A549 (cell line): ENCODE results near the gene PCDH15. TPM values are rescaled to one million over a fixed set of nuclear protein-coding genes. Genes with fewer than 3 reads are reported as not detected.

Source experiments
- ATAC-seq, 2 experiments: fragments of 200-7000 bp in 1 of 2; fragments of >200 bp in 1 of 2; cut with Nextera tagmentation in 1 of 2; cut with Tn5 transposase in 1 of 2; 3 replicates each; pipeline versions ENCODE4 v1.8.0 to v1.9.1; 2018 to 2020; ENCODE audit warnings: mild to moderate bottlenecking in 1 of 2, moderate library complexity in 1 of 2
- CTCF ChIA-PET: fragments of 300-600 bp; sonication (Branson Sonifier 250); formaldehyde crosslinking; extraction: SDS; loops from one replicate; lab custom pipeline; 2021; ENCODE audit warnings: antibody characterized with exemption, inconsistent platforms; lab: Yijun Ruan, JAX
- POLR2A ChIA-PET: fragments of 350-600 bp; formaldehyde crosslinking; extraction: SDS; loops from one replicate; lab custom pipeline; 2021; ENCODE audit warnings: antibody characterized with exemption, inconsistent platforms; lab: Yijun Ruan, JAX
- DNase-seq, 2 experiments: peaks; one replicate each; pipeline versions ENCODE4 v3.0.0 to v3.0.0-alpha.2; 2011 to 2016; ENCODE audit warnings: low read depth in 1 of 2, low spot score in 1 of 2
- FAIRE-seq: peaks from 2 replicates; lab custom pipeline; 2011; peaks lifted over from hg19 to GRCh38; lab: Jason Lieb, UNC
- H3K27ac ChIP-seq, 2 experiments: fragments of >200 bp; sonication (Bioruptor Twin); formaldehyde crosslinking; 3 replicates each; pipeline ENCODE4 v1.5.1; 2016 to 2017
- H3K4me1 ChIP-seq: fragments of >200 bp; sonication (Bioruptor Twin); formaldehyde crosslinking; 3 replicates; pipeline ENCODE4 v1.6.1; 2016
- H3K4me2 ChIP-seq: fragments of >200 bp; sonication (Bioruptor Twin); formaldehyde crosslinking; 3 replicates; pipeline ENCODE4 v1.6.1; 2016
- H3K4me3 ChIP-seq: fragments of >200 bp; sonication (Bioruptor Twin); formaldehyde crosslinking; 3 replicates; pipeline ENCODE4 v1.5.1; 2016
- H3K9me3 ChIP-seq: fragments of >200 bp; sonication (Bioruptor Twin); formaldehyde crosslinking; 3 replicates; pipeline ENCODE4 v1.6.1; 2016
- CBX8 ChIP-seq: fragments of 200-600 bp; sonication (generic); IDR thresholded peaks from 2 replicates; pipeline ENCODE4 v1.6.1; 2016
- CHD4 ChIP-seq: fragments of 200-600 bp; sonication (generic); IDR thresholded peaks from 2 replicates; pipeline ENCODE4 v1.6.1; 2016; ENCODE audit warnings: antibody characterized with exemption, mild to moderate bottlenecking, borderline replicate concordance
- EHF ChIP-seq: fragments of 250-450 bp; sonication (Bioruptor Pico); IDR thresholded peaks from 2 replicates; pipeline ENCODE4 v1.5.0; 2020; ENCODE audit warnings: mild to moderate bottlenecking
- ESRRA ChIP-seq: fragments of 150-350 bp; IDR thresholded peaks from 2 replicates; pipeline ENCODE4 v1.6.1; 2014; ENCODE audit warnings: mild to moderate bottlenecking, low read length, borderline replicate concordance
- FOXS1 ChIP-seq: fragments of 250-450 bp; sonication (Bioruptor Pico); IDR thresholded peaks from 2 replicates; pipeline ENCODE4 v1.5.0; 2020; ENCODE audit warnings: mild to moderate bottlenecking, moderate library complexity
- GATA3 ChIP-seq: IDR thresholded peaks from 2 replicates; pipeline ENCODE4 v1.6.1; 2012; ENCODE audit warnings: borderline replicate concordance
- HDAC2 ChIP-seq: fragments of 200-600 bp; sonication (generic); IDR thresholded peaks from 2 replicates; pipeline ENCODE4 v1.6.1; 2016
- HOXB13 ChIP-seq: fragments of 250-450 bp; sonication (Bioruptor Pico); IDR thresholded peaks from 2 replicates; pipeline ENCODE4 v1.5.0; 2020; ENCODE audit warnings: low read depth, mild to moderate bottlenecking, moderate library complexity
- HOXB5 ChIP-seq: fragments of 250-450 bp; sonication (Bioruptor Pico); IDR thresholded peaks from 2 replicates; pipeline ENCODE4 v1.5.0; 2020; ENCODE audit warnings: mild to moderate bottlenecking, moderate library complexity
- JUNB ChIP-seq: fragments of >200 bp; sonication (Bioruptor Twin); formaldehyde crosslinking; IDR thresholded peaks from 2 replicates; pipeline ENCODE4 v1.6.1; 2016
- MAFK ChIP-seq: fragments of 450-650 bp; IDR thresholded peaks from 2 replicates; pipeline ENCODE4 v1.6.1; 2014; ENCODE audit not compliant: partially characterized antibody
- PHF8 ChIP-seq: fragments of 200-600 bp; sonication (generic); IDR thresholded peaks from 2 replicates; pipeline ENCODE4 v1.6.1; 2016; ENCODE audit warnings: low read depth, mild to moderate bottlenecking, antibody characterized with exemption, moderate library complexity, borderline replicate concordance
- RAD21 ChIP-seq, 2 experiments: fragments of >200 bp in 1 of 2; sonication (Bioruptor Twin) in 1 of 2; formaldehyde crosslinking in 1 of 2; IDR thresholded peaks in 1 of 2; conservative IDR thresholded peaks in 1 of 2; 2 replicates in 1 of 2; 3 replicates in 1 of 2; pipeline ENCODE4 v1.6.1; 2012 to 2018; ENCODE audit warnings: inconsistent platforms in 1 of 2
- RFX5 ChIP-seq: fragments of 450-650 bp; IDR thresholded peaks from 2 replicates; pipeline ENCODE4 v1.7.1; 2014; ENCODE audit warnings: antibody characterized with exemption, mild to moderate bottlenecking, moderate library complexity
- TFCP2L1 ChIP-seq: fragments of 250-450 bp; sonication (Bioruptor Pico); IDR thresholded peaks from 2 replicates; pipeline ENCODE4 v1.5.0; 2021; ENCODE audit warnings: mild to moderate bottlenecking
- TP53 ChIP-seq: fragments of 250-450 bp; sonication (Bioruptor Pico); IDR thresholded peaks from 2 replicates; pipeline ENCODE4 v1.5.0; 2021; ENCODE audit warnings: mild to moderate bottlenecking, moderate library complexity
- WGBS: methylation state at CpG from one replicate; pipeline ENCODE4 v1.1.6; 2017; ENCODE audit errors: missing lambda C conversion rate; 5-methylcytosine and 5-hydroxymethylcytosine counted together
- polyA plus RNA-seq, 4 experiments: library from polyadenylated mRNA; depleted of rRNA in 3 of 4; stranded (reverse); fragments of >200 nt; fragmentation: RNase III in 1 of 4; extraction: RNeasy Plus Mini Kit Qiagen cat#74134 plus additional on column Dnase treatment in 1 of 4; gene quantifications; 2 replicates in 3 of 4; 3 replicates in 1 of 4; pipeline ENCODE4 v1.2.3, GENCODE V29; 2011 to 2017
- TF ChIP-seq, protein P1 (sequence below): IDR thresholded peaks from 2 replicates; pipeline ENCODE4 v1.6.1; 2012
- TF ChIP-seq, protein P2 (sequence below): fragments of 200-600 bp; sonication (generic); IDR thresholded peaks from 2 replicates; pipeline ENCODE4 v1.6.1; 2016; ENCODE audit warnings: antibody characterized with exemption, mild to moderate bottlenecking, moderate library complexity
- TF ChIP-seq, protein P3 (sequence below): fragments of 450-650 bp; IDR thresholded peaks from 2 replicates; pipeline ENCODE4 v1.6.1; 2014; ENCODE audit warnings: antibody characterized with exemption
- TF ChIP-seq, protein P4 (sequence below): IDR thresholded peaks from 2 replicates; pipeline ENCODE4 v1.6.1; 2012

Gene PCDH15
- polyA plus RNA-seq, 2 of the 4 experiments (the other 2 are of a cell fraction): 0.03 TPM; not detected in 1

DNA sequence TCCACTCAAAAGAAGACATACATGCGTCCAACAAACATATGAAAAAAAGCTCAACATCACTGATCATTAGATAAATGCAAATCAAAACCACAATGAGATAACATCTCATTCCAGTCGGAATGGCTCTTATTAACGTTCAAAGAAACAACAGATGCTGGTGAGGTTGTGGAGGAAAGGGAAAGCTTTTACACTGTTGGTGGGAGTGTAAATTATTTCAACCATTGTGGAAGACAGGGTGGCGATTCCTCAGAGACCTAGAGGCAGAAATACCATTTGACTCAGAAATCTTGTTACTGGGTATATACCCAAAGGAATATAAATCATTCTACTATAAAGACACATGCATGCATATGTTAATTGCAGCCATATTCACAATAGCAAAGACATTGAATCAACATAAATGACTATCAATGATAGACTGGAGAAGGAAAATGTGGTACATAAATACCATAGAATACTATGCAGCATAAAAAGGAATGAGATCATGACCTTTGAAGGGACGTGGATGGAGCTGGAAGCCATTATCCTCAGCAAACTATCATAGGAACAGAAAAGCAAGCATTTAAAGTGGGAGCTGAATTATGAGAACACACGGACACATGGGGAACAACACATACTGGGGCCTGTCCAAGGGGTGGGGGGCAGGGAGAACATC is 28.4 kb downstream of the PCDH15 start:
- Histone ChIP-seq H3K4me2 (no peak overlapping the region), H3K4me3 (no peak overlapping the region), H3K4me1 (no peaks in the 10 kb centered on the region), H3K9me3 (no peaks in the 10 kb centered on the region), H3K27ac (no peak overlapping the region)
- POLR2A ChIA-PET: no interaction called here
- WGBS: 4% methylated on average over 6 of the region's 6 CpGs
- DNase-seq (no peak), ATAC-seq (no peak), FAIRE-seq (no peak)
- no peak for TF ChIP-seq PHF8
- no peak for TF ChIP-seq MAFK
- TF ChIP-seq, protein P1, sequence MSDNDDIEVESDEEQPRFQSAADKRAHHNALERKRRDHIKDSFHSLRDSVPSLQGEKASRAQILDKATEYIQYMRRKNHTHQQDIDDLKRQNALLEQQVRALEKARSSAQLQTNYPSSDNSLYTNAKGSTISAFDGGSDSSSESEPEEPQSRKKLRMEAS: no peak
- no peak for TF ChIP-seq HDAC2
- TF ChIP-seq TP53: no peak
- CTCF ChIA-PET: no interaction called here

DNA sequence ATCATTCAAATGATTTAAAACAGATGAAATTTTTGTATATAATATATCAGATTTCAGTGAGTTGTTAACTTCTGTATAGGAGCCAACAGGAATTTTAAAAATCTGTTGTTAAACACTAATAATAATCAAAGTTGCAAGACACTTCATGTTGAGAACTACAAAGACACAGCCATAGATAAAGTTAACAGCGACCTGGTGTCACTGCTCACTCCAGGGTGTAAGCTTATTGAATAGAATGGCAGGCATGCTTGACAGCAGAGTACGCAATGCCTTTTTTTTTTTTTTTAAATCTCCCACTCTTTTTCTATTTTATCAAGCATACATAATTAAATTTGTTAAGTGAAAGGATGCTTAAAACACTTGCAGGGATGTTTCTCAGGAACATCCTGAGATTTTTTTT is 32.0 kb downstream of the PCDH15 start:
- ATAC-seq: no peak
- no peak overlapping the region for H3K27ac ChIP-seq
- TF ChIP-seq RAD21 (conservative IDR thresholded peaks at IDR 0.05 in 1 of 2, IDR thresholded peaks at IDR 0.05 in 1 of 2) (no peak), JUNB (no peak), EHF (CRISPR knock-in tag) (no peak), HOXB13 (CRISPR knock-in tag) (no peak), ESRRA (no peak), HOXB5 (no peak), CHD4 (no peak), GATA3 (no peak), CBX8 (no peak), FOXS1 (CRISPR knock-in tag) (no peak), RFX5 (no peak), TFCP2L1 (no peak)
- TF ChIP-seq, protein P2, sequence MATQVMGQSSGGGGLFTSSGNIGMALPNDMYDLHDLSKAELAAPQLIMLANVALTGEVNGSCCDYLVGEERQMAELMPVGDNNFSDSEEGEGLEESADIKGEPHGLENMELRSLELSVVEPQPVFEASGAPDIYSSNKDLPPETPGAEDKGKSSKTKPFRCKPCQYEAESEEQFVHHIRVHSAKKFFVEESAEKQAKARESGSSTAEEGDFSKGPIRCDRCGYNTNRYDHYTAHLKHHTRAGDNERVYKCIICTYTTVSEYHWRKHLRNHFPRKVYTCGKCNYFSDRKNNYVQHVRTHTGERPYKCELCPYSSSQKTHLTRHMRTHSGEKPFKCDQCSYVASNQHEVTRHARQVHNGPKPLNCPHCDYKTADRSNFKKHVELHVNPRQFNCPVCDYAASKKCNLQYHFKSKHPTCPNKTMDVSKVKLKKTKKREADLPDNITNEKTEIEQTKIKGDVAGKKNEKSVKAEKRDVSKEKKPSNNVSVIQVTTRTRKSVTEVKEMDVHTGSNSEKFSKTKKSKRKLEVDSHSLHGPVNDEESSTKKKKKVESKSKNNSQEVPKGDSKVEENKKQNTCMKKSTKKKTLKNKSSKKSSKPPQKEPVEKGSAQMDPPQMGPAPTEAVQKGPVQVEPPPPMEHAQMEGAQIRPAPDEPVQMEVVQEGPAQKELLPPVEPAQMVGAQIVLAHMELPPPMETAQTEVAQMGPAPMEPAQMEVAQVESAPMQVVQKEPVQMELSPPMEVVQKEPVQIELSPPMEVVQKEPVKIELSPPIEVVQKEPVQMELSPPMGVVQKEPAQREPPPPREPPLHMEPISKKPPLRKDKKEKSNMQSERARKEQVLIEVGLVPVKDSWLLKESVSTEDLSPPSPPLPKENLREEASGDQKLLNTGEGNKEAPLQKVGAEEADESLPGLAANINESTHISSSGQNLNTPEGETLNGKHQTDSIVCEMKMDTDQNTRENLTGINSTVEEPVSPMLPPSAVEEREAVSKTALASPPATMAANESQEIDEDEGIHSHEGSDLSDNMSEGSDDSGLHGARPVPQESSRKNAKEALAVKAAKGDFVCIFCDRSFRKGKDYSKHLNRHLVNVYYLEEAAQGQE: no peak
- TF ChIP-seq, protein P3, sequence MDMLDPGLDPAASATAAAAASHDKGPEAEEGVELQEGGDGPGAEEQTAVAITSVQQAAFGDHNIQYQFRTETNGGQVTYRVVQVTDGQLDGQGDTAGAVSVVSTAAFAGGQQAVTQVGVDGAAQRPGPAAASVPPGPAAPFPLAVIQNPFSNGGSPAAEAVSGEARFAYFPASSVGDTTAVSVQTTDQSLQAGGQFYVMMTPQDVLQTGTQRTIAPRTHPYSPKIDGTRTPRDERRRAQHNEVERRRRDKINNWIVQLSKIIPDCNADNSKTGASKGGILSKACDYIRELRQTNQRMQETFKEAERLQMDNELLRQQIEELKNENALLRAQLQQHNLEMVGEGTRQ: no peak
- TF ChIP-seq, protein P4, sequence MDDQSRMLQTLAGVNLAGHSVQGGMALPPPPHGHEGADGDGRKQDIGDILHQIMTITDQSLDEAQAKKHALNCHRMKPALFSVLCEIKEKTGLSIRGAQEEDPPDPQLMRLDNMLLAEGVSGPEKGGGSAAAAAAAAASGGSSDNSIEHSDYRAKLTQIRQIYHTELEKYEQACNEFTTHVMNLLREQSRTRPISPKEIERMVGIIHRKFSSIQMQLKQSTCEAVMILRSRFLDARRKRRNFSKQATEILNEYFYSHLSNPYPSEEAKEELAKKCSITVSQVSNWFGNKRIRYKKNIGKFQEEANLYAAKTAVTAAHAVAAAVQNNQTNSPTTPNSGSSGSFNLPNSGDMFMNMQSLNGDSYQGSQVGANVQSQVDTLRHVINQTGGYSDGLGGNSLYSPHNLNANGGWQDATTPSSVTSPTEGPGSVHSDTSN: no peak
- FAIRE-seq: no peak
- 5% methylated on average over 2 of the region's 2 CpGs for WGBS
- H3K4me1 ChIP-seq: no peaks in the 10 kb centered on the region
- ChIA-PET CTCF (interaction anchor here (0.7 kb wide), 1 partner anchor 723 kb away, joined by 3 read pairs; no protein-coding TSS in a partner anchor), POLR2A (no interaction called here)
- H3K9me3 ChIP-seq: no peaks in the 10 kb centered on the region
- H3K4me3 ChIP-seq: no peak overlapping the region
- DNase-seq: no peak
- no peak overlapping the region for H3K4me2 ChIP-seq
